Stimulated activated CD8-positive, alpha-beta memory T cell treated with anti-CD3 and anti-CD28 coated beads, Interleukin-12 subunit alpha, Interleukin-12 subunit beta, amount 100 ng/mL, for 24 hours (primary cell): ENCODE results near the gene RAB28.
"Not testable (repeated sequence)": the region's sequence is repeated elsewhere in the genome, so short reads cannot be mapped to it uniquely, and the experiment has no call there.

Experiments used
- DNase-seq: peaks from one replicate; pipeline ENCODE4 v3.0.0-alpha.2; 2020; ENCODE audit errors: extremely low read depth

Gene RAB28

GRCh38 chr4:13449590-13449989 is 34.5 kb downstream of the RAB28 start:
- no peak for DNase-seq

- no peak for DNase-seq
These were observed 38.0 kb downstream of the RAB28 start for GRCh38 chr4:13445841-13446790.

GRCh38 chr4:13441506-13441905 is 42.6 kb downstream of the RAB28 start:
- no peak for DNase-seq

GRCh38 chr4:13436962-13437361 is 47.2 kb downstream of the RAB28 start:
- DNase-seq = no peak

GRCh38 chr4:13432453-13432852 is 51.7 kb downstream of the RAB28 start:
- DNase-seq = no peak

- DNase-seq = no peak
These were observed 53.1 kb downstream of the RAB28 start for GRCh38 chr4:13430834-13431568.

- no peak for DNase-seq
These were observed 56.4 kb downstream of the RAB28 start for GRCh38 chr4:13427599-13428325.

GRCh38 chr4:13415068-13415785 is 68.9 kb downstream of the RAB28 start:
- DNase-seq = no peak

GRCh38 chr4:13413729-13414437 is 70.3 kb downstream of the RAB28 start:
- no peak for DNase-seq

- no peak for DNase-seq
These were observed 72.2 kb downstream of the RAB28 start for GRCh38 chr4:13411942-13412341.

GRCh38 chr4:13409324-13409723 is 74.8 kb downstream of the RAB28 start:
- DNase-seq = no peak

- not testable (repeated sequence) for DNase-seq
These were observed 78.0 kb downstream of the RAB28 start for GRCh38 chr4:13406156-13406555.

GRCh38 chr4:13403833-13404232 is 80.3 kb downstream of the RAB28 start:
- DNase-seq = no peak

- no peak for DNase-seq
These were observed 80.8 kb downstream of the RAB28 start for GRCh38 chr4:13403326-13403725.

- no peak for DNase-seq
These were observed 84.9 kb downstream of the RAB28 start for GRCh38 chr4:13399257-13399656.

- no peak for DNase-seq
These were observed 88.0 kb downstream of the RAB28 start for GRCh38 chr4:13396161-13396560.

- DNase-seq = not testable (repeated sequence)
These were observed 94.2 kb downstream of the RAB28 start for GRCh38 chr4:13389901-13390300.

- no peak for DNase-seq
These were observed 97.6 kb downstream of the RAB28 start for GRCh38 chr4:13386405-13387107.

GRCh38 chr4:13384055-13384454 is 100.1 kb downstream of the RAB28 start:
- no peak for DNase-seq
